ACC112 (cell line): ENCODE measurements around the gene SLC39A12.

ENCODE experiments used
- H2AFZ ChIP-seq: fragments of 200-600 bp; sonication (generic); one replicate; pipeline ENCODE4 v1.6.0; 2017; ENCODE audit warnings: antibody characterized with exemption, low read length; ENCODE audit not compliant: unreplicated experiment
- H3K27ac ChIP-seq: fragments of 200-600 bp; sonication (generic); 2 replicates; pipeline ENCODE4 v1.5.1; 2014; ENCODE audit warnings: low read depth, mild to moderate bottlenecking, antibody characterized with exemption, low read length, moderate library complexity
- H3K27me3 ChIP-seq: fragments of 200-600 bp; sonication (generic); 2 replicates; pipeline ENCODE4 v1.6.1; 2014; ENCODE audit warnings: mild to moderate bottlenecking, antibody characterized with exemption, low read length, moderate library complexity, mixed read lengths; ENCODE audit not compliant: insufficient read depth
- H3K36me3 ChIP-seq: fragments of 200-600 bp; sonication (generic); 2 replicates; pipeline ENCODE4 v1.6.1; 2016; ENCODE audit warnings: mild to moderate bottlenecking, antibody characterized with exemption, low read length, moderate library complexity, mixed read lengths; ENCODE audit not compliant: insufficient read depth
- H3K4me1 ChIP-seq: fragments of 200-600 bp; sonication (generic); one replicate; pipeline ENCODE4 v1.6.1; 2016; ENCODE audit warnings: low read length, mixed read lengths; ENCODE audit not compliant: insufficient read depth, unreplicated experiment, control insufficient read depth
- H3K4me3 ChIP-seq: fragments of 200-600 bp; sonication (generic); 2 replicates; pipeline ENCODE4 v1.5.1; 2014; ENCODE audit warnings: mild to moderate bottlenecking, low read depth, low read length
- H3K79me2 ChIP-seq: fragments of 200-600 bp; sonication (generic); one replicate; pipeline ENCODE4 v1.6.0; 2016; ENCODE audit warnings: low read length; ENCODE audit not compliant: control insufficient read depth, unreplicated experiment, insufficient read depth

The SLC39A12 gene

DNA sequence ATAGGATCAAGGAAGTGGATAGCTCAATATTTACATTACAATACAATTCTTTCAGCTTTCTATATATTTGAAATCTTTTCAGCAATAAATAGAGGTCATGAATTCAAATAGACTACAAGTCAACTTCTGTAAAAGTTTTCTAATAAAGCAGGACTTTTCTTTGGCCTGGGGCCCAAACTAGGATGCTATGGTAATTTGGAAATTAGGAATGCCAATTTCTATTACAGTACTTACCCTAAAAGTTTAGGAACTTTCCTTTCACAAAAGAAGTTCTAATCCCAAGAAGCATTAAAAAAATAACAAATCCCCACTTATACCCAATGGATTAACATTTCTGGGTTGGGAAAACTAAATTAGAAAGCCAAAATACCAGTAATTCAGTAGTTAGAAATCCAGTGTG is 40.5 kb downstream of the SLC39A12 start:
- no peak overlapping the region for H3K4me3 ChIP-seq
- H3K36me3 ChIP-seq, result no peaks in the 10 kb centered on the region
- no peak overlapping the region for H3K27ac ChIP-seq
- peaks cover 13% of the 10 kb centered on the region for H3K4me1 ChIP-seq
- no peak overlapping the region for H2AFZ ChIP-seq
- H3K79me2 ChIP-seq, result no peaks in the 10 kb centered on the region
- H3K27me3 ChIP-seq, result no peaks in the 10 kb centered on the region

DNA sequence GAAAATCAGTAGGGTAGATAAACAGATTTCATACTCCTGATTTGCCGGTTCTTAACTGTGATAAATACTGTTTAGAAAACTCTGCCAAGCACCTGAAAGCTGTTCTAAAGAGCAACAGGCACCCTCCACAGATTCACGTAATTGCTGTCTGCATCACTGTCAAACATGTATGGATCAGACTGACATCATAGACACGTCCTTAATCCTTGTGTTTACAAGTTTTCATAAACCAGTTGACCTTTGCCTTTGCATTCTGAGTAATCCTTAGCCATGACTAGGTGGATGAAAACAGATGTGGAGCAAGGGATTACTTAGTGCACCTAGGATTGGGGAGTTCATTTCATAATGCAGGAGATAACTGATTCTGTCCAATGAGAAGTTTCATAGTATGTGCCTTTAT is 41.6 kb downstream of the SLC39A12 start:
- Histone ChIP-seq H3K36me3 (no peaks in the 10 kb centered on the region), H2AFZ (no peak overlapping the region), H3K4me1 (peaks cover 13% of the 10 kb centered on the region), H3K27me3 (no peaks in the 10 kb centered on the region), H3K27ac (no peak overlapping the region), H3K79me2 (no peaks in the 10 kb centered on the region), H3K4me3 (no peak overlapping the region)

DNA sequence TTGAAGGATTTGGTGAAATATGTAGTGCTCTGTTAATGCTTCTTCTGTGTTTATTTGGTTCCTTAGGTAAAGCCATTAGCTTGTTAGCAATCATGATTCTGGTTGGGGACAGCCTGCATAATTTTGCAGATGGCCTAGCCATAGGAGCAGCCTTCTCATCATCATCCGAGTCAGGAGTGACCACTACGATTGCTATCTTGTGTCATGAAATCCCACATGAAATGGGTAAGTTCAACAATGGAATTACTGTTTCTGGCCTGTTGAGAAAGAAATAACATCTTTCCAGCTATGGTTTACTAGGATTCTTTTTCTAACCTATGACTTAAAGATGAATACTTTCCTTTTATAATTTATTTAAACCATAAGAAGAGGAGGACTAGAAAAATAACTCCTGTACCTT is 48.9 kb downstream of the SLC39A12 start:
- H3K27me3 ChIP-seq, result no peaks in the 10 kb centered on the region
- H3K4me1 ChIP-seq, result peaks cover 9% of the 10 kb centered on the region
- H3K79me2 ChIP-seq, result no peaks in the 10 kb centered on the region
- H3K27ac ChIP-seq, result no peak overlapping the region
- H3K36me3 ChIP-seq, result no peaks in the 10 kb centered on the region
- no peak overlapping the region for H2AFZ ChIP-seq
- no peak overlapping the region for H3K4me3 ChIP-seq

DNA sequence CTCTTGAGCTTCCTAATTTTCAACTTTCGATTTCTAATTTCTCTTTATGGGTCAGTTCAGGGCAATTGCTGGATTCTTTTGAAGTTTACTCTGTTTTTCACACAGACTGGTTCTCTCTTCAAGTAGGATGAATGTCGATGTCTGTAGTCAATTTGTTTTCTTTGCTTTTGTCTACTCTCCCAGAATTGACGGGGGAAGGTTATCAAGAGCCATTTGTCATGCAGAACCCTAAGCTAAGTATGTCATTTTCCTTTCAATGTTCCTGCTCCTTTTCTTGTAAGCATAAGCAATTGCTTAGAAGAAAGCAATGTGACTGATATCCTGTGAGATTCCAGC is 53.7 kb downstream of the SLC39A12 start:
- Histone ChIP-seq H3K27ac (peak overlapping the region; percentile 75), H3K79me2 (no peaks in the 10 kb centered on the region), H3K36me3 (no peaks in the 10 kb centered on the region), H3K4me3 (peak overlapping the region; percentile 65), H3K27me3 (no peaks in the 10 kb centered on the region), H3K4me1 (peaks cover 31% of the 10 kb centered on the region), H2AFZ (peak overlapping the region; percentile 55)

DNA sequence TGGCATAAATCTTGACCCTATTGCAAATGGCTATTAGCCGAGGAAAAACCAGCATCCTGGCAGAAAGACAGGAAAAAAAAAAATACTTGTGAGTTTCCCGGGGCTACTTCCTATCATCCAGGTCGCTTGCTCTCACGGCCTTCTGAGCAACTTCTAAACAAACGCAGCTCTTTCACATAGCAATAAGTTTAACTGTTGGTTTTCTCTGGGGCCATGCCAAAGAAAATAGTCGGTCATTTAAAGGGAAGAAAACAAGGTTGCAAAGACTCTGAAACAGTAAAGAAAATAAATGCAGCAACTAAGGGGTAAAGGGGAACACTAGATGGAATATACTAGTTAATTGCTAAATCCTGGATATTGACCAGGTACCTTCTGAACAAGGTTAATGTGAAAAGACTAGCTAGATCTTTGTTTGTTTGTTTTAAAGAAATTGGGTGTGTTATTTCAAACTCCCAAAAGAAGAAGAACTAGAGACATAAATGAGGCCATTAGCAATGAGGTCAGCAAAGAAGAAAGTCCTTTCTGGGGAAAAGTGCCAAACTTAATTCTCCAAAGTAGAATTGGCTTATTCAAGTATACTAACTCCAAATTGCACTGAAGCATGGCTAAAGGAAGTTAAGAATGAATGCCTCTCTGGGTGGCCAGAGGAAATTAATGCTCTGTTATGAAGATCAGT is 54.2 kb downstream of the SLC39A12 start:
- H3K4me1 ChIP-seq, result peaks cover 36% of the 10 kb centered on the region
- H3K36me3 ChIP-seq, result no peaks in the 10 kb centered on the region
- H3K79me2 ChIP-seq, result no peaks in the 10 kb centered on the region
- peak overlapping the region; percentile 65 for H3K4me3 ChIP-seq
- peak overlapping the region; percentile 55 for H2AFZ ChIP-seq
- peak overlapping the region; percentile 75 for H3K27ac ChIP-seq
- H3K27me3 ChIP-seq, result no peaks in the 10 kb centered on the region

DNA sequence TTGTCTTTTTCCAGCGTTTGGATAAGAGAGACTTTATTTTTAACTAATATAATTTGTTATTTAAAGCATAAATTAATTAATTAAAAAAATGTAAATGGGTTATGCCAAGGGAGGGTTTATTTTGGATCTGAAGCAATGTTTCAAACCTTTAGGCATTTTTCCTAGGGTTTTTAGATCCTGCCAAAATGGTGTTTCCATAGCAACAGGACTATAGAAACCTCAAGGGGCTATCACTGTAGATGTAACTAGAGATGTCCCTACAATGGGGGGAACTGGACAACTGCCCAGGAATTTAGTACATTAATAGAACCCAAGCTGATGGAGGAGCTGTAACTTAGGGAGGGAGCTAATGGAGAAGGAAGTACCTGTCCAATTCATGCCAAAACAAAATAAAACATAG is 57.3 kb downstream of the SLC39A12 start:
- peaks cover 37% of the 10 kb centered on the region for H3K4me1 ChIP-seq

DNA sequence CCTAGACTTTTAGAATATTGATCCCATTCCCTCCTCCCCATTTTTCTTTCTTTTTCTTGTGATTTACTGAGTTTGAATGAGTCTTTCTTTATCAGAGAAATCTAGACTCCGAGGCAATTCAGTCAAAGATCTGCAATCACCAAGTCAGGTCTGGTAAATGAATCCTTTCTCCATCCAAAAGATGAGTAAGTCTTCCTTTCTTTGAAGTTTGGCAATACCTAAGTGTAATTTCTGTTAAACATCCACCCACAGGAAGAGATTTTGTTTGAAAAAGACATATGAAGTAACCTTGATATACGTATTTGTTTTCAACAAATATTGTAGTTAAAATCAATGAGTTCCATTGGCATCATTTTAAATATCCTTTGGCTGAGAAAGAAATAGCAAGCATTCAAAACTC is 58.3 kb downstream of the SLC39A12 start:
- H2AFZ ChIP-seq, result peak overlapping the region; percentile 61
- peak overlapping the region; percentile 78 for H3K27ac ChIP-seq
- peaks cover 33% of the 10 kb centered on the region for H3K4me1 ChIP-seq
- H3K4me3 ChIP-seq, result peak overlapping the region; percentile 15; the same call in 1 of the 2 replicates
- no peaks in the 10 kb centered on the region for H3K36me3 ChIP-seq
- H3K27me3 ChIP-seq, result no peaks in the 10 kb centered on the region
- no peaks in the 10 kb centered on the region for H3K79me2 ChIP-seq

More for the DNA sequence above, 57.3 kb downstream of the SLC39A12 start:
- Histone ChIP-seq H3K4me3 (no peak overlapping the region), H3K36me3 (no peaks in the 10 kb centered on the region), H3K27ac (no peak overlapping the region), H3K27me3 (no peaks in the 10 kb centered on the region), H3K79me2 (no peaks in the 10 kb centered on the region), H2AFZ (no peak overlapping the region)

DNA sequence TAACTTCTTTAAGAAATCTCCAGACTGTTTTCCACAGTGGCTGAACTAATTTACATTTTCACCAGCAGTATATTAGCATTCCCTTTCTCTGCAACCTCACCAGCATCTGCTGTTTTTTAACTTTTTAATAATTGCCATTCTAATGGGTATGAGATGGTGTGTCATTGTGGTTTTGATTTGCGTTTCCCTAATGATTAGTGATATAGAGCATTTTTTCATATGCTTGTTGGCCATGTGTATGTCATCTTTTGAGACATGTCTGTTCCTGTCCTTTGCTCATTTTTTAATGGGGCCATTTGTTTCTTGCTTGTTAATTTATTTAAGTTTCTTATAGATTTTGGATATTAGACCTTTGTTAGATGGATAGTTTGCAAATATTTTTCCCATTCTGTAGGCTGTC is 68.8 kb downstream of the SLC39A12 start:
- H3K4me3 ChIP-seq, result no peak overlapping the region
- peaks cover 7% of the 10 kb centered on the region for H3K4me1 ChIP-seq
- no peaks in the 10 kb centered on the region for H3K79me2 ChIP-seq
- H3K36me3 ChIP-seq, result no peaks in the 10 kb centered on the region
- no peak overlapping the region for H2AFZ ChIP-seq
- no peaks in the 10 kb centered on the region for H3K27me3 ChIP-seq
- no peak overlapping the region for H3K27ac ChIP-seq

DNA sequence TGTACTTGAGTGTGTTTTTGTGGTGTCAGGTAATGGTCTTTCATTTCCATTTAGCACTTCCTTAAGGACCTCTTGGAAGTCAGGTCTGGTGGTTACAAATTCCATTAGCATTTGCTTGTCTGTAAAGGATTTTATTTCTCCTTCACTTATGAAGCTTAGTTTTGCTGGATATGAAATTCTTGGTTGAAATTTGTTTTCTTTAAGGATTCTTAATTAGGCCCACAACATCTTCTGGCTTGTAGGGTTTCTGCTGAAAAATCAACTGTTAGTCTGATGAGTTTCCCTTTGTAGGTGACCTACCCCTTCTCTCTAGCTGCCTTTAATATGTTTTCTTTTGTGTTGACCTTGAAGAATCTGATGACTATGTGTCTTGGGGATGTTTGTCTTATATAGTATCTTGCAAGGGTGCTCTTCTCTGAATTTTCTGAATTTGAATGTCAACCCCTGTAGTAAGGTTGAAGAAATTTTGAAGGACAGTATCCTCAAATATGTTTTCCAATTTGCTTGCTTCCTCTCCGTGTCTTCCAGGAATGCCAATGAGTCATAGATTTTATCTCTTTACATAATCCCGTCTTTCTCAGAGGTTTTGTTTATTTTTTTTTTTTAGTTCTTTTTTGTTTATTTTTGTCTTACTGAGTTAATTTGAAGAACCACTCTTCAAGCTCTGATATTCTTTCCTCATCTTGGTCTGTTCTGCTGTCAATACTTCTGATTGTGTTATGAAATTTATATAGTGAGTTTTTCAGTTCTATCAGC is 70.2 kb downstream of the SLC39A12 start:
- Histone ChIP-seq H2AFZ (no peak overlapping the region), H3K27me3 (no peaks in the 10 kb centered on the region), H3K27ac (no peak overlapping the region), H3K36me3 (no peaks in the 10 kb centered on the region), H3K79me2 (no peaks in the 10 kb centered on the region), H3K4me1 (peaks cover 7% of the 10 kb centered on the region), H3K4me3 (no peak overlapping the region)

DNA sequence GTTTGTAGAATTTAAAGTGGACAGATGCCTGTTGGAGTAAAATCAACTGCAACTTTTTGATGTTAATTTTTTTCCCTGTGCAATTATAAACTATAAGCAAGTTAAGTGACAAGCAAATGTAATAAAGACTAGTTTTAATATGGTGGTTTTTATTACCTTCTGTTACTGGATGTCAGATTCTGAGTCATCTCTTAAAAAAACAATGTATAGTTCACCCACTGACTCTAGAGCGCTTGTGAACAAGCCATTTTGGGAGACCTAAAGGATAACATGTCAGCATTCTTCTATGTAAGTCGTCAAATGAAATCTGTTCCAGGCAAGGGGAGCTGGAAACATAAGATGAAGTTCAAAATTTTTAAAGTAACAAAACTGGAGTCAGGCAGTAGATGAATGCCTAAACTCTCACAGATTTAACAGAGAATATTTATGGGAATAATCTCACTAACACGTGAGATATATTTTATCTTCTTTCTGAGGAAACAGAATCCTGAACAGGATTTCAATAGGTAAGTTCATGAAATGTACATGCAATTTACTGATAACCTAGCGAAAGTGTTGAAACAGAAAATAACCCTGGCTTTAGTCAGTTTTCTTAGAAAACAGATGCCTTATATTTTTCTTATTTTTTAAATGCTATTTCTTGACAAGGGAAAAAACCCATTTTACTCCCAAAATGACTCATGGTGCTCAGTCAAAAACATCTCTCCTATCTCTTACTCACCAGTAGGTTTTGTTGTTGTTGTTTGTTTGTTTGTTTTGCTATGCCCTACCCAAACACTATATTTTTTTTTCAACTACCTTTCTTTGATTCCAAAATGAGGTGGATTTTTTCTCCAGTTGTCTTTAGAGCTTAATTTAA is 91.7 kb downstream of the SLC39A12 start:
- Histone ChIP-seq H3K4me3 (0 out of 2 replicates have a peak overlapping the region, but pooled peaks have one; percentile 4), H3K27me3 (no peaks in the 10 kb centered on the region), H3K4me1 (peaks cover 31% of the 10 kb centered on the region), H3K79me2 (no peaks in the 10 kb centered on the region), H2AFZ (peak overlapping the region; percentile 72), H3K36me3 (no peaks in the 10 kb centered on the region), H3K27ac (peak overlapping the region; percentile 61)
